Left ventricle myocardium inferior (tissue), 1 donor: Measurements from ENCODE around the gene PARD3B. TPM values are rescaled to one million over a fixed set of nuclear protein-coding genes. Genes with fewer than 3 reads are reported as not detected.

Experiments
- DNase-seq: peaks from one replicate; pipeline ENCODE4 v3.0.0-alpha.2; 2020
- H3K27ac ChIP-seq: fragments of 200-600 bp; replicated peaks from 2 replicates; pipeline ENCODE4 v1.8.0; 2021
- H3K27me3 ChIP-seq: fragments of 200-600 bp; 2 replicates; pipeline ENCODE4 v1.8.0; 2021; ENCODE audit warnings: low read depth
- H3K36me3 ChIP-seq: fragments of 200-600 bp; 2 replicates; pipeline ENCODE4 v1.8.0; 2021
- H3K4me1 ChIP-seq: fragments of 200-600 bp; 2 replicates; pipeline ENCODE4 v1.8.0; 2021
- H3K4me3 ChIP-seq: fragments of 200-600 bp; 2 replicates; pipeline ENCODE4 v1.8.0; 2021; ENCODE audit warnings: mild to moderate bottlenecking, moderate library complexity
- H3K9me3 ChIP-seq: fragments of 200-600 bp; replicated peaks from 2 replicates; pipeline ENCODE4 v1.8.0; 2021
- intact Hi-C: fragments of 100-400 bp; cut with micrococcal nuclease; formaldehyde crosslinking; loops from one replicate; pipeline ENCODE4 v1.11.0; 2022
- total RNA-seq: library from RNA; stranded (reverse); fragmentation: NEBNext Ultra II Directional; extraction: Animal tissue kit (Norgen Biotek cat#: 25700); gene quantifications from one replicate; pipeline ENCODE4 v1.2.1, GENCODE V29; 2021
- TF ChIP-seq, protein P1 (sequence below): fragments of 200-600 bp; IDR thresholded peaks from 2 replicates; pipeline ENCODE4 v1.8.0; 2021; ENCODE audit warnings: antibody characterized with exemption, mild to moderate bottlenecking, borderline replicate concordance
- donor health status: DM: no; HTN: yes; CAD: no; lungs with severe emphysema.

PARD3B gene
- total RNA-seq, 1 donor from 2014 or later = 9.1 TPM

DNA sequence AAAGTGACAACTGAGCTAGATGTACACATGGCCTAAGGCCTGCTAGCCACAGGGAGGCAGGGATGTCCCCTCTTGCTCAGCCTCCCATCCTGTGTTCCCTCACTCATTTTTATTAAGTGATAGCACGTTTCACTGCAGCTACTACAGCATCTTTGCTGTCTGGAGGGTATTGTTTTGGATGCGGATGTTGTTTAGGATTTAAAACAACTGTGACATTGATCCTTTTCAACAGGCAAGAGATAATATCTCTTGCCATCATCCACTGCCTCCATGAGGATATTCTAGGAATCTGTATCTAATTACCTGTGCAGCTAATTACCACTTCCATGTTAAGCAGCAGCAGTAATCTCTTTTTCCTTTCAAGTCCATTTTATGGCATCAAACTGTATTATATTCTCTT, 345.4 kb downstream of the PARD3B start:
- no peak for DNase-seq
- intact Hi-C loops = no loop called here
- Histone ChIP-seq H3K27me3 (no peaks in the 10 kb centered on the region), H3K9me3 (no peaks in the 10 kb centered on the region), H3K4me3 (no peak overlapping the region), H3K4me1 (peaks cover 4% of the 10 kb centered on the region), H3K36me3 (no peaks in the 10 kb centered on the region), H3K27ac (no peak overlapping the region)
- TF ChIP-seq, protein P1, sequence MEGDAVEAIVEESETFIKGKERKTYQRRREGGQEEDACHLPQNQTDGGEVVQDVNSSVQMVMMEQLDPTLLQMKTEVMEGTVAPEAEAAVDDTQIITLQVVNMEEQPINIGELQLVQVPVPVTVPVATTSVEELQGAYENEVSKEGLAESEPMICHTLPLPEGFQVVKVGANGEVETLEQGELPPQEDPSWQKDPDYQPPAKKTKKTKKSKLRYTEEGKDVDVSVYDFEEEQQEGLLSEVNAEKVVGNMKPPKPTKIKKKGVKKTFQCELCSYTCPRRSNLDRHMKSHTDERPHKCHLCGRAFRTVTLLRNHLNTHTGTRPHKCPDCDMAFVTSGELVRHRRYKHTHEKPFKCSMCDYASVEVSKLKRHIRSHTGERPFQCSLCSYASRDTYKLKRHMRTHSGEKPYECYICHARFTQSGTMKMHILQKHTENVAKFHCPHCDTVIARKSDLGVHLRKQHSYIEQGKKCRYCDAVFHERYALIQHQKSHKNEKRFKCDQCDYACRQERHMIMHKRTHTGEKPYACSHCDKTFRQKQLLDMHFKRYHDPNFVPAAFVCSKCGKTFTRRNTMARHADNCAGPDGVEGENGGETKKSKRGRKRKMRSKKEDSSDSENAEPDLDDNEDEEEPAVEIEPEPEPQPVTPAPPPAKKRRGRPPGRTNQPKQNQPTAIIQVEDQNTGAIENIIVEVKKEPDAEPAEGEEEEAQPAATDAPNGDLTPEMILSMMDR = no peak

DNA sequence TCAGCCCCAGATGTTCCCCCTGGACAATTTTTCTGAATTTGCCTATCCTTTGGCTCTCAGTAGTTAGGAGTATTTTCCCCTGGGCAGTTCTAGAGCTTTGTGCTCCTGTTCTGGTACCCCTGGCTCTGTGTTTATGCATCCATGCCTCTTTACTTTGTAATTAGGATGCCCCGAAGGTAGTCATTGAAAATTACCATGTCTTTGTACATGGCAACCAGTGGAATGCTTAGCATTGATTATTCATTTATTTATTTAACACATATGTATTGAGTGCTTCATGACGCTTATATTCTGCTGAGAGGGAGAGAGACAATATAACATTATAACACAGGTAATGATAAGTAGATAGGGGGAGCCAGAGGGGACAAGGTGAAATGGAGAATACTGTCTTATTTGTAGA, 346.5 kb downstream of the PARD3B start:
- intact Hi-C loops = no loop called here
- TF ChIP-seq, protein P1 = no peak
- peaks cover 4% of the 10 kb centered on the region for H3K4me1 ChIP-seq
- H3K36me3 ChIP-seq = no peaks in the 10 kb centered on the region
- H3K9me3 ChIP-seq = no peaks in the 10 kb centered on the region
- no peak overlapping the region for H3K27ac ChIP-seq
- H3K27me3 ChIP-seq = no peaks in the 10 kb centered on the region
- DNase-seq = no peak
- H3K4me3 ChIP-seq = no peak overlapping the region

DNA sequence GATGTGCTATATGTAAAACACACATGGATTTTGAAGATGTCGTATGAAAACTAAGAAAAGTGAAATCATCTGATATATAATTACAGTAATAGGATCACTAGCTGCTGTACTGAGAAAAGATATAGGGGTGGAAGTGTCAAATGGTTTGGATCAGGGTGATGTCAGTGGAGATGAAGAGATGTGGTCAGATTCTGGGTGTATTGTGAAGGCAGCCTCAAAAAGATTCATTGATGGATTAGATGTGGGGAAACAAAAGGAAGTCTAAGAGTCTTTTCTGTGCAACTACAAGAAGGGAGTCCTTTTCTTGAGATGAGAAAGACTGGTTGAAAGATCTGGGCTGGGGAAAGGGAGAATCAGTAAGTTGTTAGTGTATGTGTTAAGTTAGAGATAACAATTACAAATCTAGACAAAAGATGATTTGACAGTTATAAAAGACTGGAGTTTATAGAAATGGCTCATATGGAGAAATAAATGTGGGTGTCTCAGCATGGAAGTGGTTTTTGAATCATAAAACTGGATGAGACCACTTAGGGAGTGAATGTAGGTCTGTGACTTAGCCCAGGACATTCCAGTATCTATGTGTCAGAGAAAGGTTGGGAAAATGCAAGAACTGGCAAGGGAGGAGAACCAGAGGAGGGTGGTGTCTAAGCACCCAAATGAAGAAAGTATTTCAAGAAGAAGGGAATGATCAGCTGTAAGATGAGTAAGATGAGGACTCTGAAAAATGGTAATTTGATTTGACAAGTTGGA, 347.4 kb downstream of the PARD3B start:
- Histone ChIP-seq H3K4me3 (no peak overlapping the region), H3K36me3 (no peaks in the 10 kb centered on the region), H3K27ac (no peak overlapping the region), H3K9me3 (peaks cover 2% of the 10 kb centered on the region), H3K27me3 (no peaks in the 10 kb centered on the region), H3K4me1 (peaks cover 4% of the 10 kb centered on the region)
- intact Hi-C loops = no loop called here
- DNase-seq = no peak
- TF ChIP-seq, protein P1 = no peak

DNA sequence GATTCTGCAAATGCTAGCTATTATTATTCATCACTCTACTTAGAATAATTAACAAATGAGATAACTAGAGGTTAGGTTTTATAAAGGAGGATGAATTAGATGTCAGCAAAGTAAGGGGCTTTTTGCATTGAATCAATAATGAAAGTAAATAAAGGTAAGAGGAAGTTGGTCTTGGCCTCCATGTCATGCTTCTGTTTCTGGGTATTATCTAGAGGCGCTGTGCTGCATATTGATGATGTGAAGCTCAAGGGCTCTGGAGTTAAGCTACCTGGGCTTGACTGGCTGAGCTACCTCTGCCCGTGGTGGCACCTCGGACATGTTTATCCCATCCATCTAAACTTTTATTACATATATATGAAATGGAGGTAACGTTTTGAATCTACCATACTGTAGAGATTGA, 350.9 kb downstream of the PARD3B start:
- H3K36me3 ChIP-seq = no peaks in the 10 kb centered on the region
- H3K27ac ChIP-seq = no peak overlapping the region
- no peak overlapping the region for H3K4me3 ChIP-seq
- no peaks in the 10 kb centered on the region for H3K27me3 ChIP-seq
- peaks cover 4% of the 10 kb centered on the region for H3K4me1 ChIP-seq
- H3K9me3 ChIP-seq = peaks cover 14% of the 10 kb centered on the region
- DNase-seq = no peak
- TF ChIP-seq, protein P1 = no peak
- intact Hi-C loops = no loop called here

DNA sequence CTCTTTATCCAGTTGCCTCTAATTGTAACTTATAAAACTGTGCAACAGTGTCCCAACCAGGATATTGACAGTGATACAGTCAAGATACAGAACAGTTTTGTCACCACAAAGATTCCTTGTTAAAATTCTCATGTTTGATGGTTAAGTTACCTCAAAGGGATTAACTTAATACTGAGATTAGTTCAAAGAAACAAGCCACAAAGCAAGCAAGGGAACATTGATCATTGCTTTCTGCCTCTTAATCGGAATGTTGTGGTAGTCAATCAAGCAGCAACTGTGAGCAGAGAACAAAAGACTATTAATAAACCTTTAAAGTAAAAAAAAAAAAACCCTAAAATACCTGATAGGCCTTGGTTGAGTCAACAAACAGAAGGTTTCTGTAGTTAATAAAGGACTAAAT, 352.3 kb downstream of the PARD3B start:
- H3K4me3 ChIP-seq = no peak overlapping the region
- no peaks in the 10 kb centered on the region for H3K27me3 ChIP-seq
- peaks cover 14% of the 10 kb centered on the region for H3K9me3 ChIP-seq
- H3K27ac ChIP-seq = no peak overlapping the region
- TF ChIP-seq, protein P1 = no peak
- intact Hi-C loops = no loop called here
- peaks cover 4% of the 10 kb centered on the region for H3K4me1 ChIP-seq
- no peaks in the 10 kb centered on the region for H3K36me3 ChIP-seq
- DNase-seq = no peak
